GM21723 (cell line): ENCODE data around the gene DCTPP1.
"Not testable (repeated sequence)": the region's sequence is repeated elsewhere in the genome, so short reads cannot be mapped to it uniquely, and the experiment has no call there.

Experiments
- ATAC-seq: cut with Tn5 transposase; IDR thresholded peaks from one replicate; pipeline ENCODE4 v1.9.1; 2021; ENCODE audit warnings: mild to moderate bottlenecking, moderate library complexity; ENCODE audit not compliant: unreplicated experiment

DCTPP1 gene

DNA sequence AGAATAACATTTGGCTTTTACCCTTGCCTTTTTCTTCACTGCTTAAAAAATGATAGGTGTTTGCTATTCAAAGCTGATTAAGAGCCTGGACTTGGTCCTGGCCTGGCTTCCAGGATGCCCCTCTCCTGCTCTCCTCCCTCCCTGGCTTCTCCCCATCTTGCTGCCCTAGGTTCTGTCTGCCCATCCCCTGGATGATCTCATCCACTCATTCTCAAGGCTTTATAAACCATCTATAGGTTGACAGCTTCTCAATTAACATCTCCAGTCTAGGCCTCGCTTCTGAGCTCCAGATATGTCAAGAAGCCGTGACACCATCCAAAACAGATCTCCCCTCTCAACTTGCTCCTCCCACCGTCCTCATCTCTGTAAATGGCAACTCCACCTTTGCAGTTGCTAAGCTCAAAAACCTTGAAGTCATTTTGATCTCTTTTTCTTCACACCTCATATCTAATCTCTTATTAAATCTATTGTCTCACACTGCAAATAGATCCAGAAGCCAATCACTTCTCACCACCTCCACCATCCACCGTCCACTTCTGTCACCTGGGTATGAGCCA lies 13.7 kb downstream of the DCTPP1 start:
- ATAC-seq: no peak

DNA sequence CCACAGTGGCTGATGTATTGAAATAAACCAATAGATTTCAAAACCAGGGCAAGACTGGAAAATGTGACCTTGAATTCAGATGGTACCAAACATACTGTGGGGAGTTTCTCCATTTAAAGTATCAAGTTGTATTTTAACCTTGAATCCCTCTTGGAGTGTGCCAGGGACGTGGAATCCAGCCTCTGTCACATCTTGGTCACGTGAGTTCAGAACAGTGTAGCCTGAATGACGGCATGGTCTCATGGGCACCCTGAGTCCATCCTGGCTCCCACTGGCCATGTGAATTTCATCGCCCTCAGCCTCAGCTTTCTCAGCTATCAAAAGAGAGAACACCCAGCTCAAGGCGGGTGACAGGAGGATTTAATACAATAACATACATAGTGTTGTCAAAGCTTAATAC lies 15.7 kb downstream of the DCTPP1 start:
- ATAC-seq: no peak

DNA sequence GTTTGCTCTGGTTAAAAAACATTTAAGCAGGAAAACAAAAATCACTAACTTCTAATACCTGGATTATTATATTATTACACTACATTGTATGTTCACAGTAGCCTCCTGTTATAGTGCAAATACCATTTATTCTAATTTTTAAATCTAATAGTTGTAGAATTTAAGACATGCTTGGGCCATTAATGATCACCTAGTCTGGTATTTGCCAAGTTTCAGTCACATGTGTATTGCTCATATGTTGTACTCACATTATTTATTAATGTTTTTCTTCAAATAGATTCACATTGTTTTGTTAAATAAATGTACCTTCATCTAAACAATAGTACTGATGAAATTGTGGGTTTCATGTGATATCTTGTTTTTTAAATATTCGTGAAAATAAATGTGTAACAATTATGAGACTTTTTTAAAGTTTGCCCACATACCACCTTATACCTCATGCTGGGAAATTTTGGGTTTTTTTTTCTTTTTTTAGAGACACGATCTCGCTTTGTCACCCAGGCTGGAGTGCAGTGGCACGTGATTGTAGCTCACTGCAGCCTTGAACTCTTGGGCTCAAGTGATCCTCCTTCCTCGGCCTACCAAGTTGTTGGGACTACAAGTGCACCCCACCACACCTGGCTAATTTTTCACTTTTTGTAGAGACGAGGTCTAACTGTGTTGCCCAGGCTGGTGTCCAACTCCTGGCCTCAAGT lies 16.6 kb downstream of the DCTPP1 start:
- no peak for ATAC-seq

DNA sequence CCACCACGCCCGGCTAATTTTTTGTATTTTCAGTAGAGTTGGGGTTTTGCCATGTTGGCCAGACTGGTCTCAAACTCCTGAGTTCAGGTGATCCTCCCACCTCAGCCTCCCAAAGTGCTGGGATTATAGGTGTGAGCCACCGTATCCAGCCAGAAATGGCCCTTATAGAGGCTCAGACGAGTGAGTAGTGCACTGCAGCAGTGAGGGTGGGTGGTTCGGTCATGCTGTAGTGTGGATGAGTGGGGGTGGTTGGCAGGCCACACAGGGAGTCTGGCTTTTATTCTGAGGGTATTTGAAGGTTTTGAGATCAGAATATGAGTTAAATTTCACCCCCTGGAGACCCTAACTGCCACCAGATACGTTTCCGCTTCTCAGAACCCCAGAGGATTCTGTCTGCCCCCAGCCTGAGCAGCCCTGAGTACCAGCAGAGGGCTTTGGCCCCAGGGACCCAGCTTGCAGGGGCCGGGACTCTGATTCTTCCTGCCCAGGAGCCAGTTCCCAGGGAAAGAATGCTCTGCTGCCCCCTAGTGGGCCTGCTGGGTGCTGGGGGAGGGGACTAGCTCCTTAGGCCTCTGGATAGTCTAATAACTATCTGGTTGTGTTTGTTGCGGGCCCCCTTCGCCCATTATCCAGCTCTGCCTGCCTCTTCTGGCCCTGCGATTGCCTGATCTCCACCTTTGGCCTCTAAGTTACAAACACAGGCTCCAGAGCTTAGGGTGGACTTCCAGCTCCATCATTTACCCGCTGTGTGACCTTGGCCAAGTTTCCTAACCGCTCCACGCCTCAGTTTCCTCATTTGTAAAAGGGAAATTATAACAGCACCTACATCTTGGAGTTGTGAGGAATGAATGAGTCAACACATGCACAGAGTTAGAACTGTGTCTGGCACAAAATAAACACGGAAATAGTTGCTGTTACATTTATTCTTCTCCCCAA lies 20.4 kb downstream of the DCTPP1 start:
- no peak for ATAC-seq

DNA sequence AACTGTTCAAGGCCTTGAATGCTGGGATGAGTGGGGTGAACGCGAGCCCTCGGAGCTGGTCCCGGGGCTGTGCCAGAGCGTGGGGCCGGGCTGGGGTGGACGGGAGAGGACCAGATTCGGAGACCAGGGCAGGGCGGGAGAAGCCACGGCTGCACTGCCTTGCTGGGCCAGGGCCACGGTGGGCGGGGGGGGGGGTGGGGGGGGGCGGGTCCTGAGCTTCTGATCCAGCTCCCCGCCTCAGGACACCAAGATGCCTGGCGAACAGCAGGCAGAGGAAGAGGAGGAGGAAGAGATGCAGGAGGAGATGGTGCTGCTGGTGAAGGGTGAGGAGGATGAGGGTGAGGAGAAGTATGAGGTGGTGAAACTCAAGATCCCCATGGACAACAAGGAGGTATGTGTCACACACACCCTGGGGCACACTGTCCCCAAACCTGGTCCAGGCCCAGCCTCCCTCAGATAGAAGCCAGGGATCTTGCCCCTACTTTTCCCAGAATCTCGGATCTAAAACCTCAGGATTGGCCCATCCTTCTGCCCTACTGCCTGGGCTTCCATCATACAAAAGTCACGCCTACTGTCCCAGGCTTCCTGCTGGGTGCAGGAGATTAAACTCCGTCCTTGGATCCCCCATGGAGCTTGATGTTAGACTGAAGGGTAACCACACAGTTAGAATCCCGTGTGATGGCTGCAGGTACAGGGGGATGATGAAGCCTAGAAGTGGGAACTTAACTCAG lies 21.9 kb downstream of the DCTPP1 start:
- no peak for ATAC-seq

DNA sequence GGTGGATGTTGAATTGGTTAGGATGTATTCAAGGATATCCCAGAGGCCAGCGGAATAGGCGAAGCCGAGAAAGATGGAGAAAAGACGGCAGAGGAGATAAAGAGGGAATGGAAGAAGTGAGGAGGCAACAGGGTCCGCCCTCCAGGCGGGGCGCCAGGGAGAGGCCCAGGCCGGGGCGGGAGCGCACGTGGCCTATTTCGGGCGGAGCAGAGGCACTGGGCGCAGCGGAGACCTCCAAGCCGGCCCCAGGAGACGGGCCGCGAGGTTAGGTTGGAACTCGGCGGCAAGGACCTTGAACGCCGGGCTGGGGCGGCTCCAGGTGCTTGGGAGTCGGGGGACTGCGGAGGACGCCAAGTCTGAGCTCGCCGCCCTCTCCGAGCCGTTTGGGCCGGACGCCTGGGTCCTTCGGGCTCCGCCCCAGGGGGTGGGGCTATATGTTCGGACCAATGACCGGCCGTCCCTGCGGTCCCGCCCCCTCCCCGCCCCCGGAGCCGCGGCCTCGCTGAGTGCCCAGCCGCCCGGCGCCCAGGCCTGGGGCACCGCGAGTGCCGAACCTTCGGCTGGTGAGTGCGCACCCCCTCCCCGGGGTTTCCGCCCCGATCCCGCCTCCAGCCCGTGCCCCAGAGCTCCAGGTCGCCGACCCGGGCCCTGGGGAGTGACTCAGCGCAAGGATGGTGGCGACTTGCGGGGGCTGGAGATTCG lies 22.6 kb downstream of the DCTPP1 start, which contains the start of gene ZNF771:
Gene ZNF771 (plus strand): TSS at position 505 of the 702 bp plus-strand sequence. CDS start 448 bp downstream, outside the sequence.
- peak; percentile 82 for ATAC-seq

DNA sequence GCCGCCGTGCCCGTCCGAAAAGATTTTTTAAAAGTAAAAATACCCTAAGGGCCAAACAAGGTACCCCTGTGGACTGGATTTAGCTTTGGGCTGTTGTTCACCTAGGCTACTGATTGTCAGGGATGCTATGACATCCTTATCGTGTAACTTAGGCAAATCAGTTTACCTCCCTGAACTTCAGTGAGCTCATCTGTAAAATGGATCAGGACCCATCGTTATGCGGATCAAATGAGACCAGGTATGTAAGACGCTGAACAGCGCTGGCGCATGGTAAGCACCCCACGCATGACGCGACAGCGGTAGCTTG lies 23.1 kb downstream of the DCTPP1 start:
- peak; percentile 15 for ATAC-seq

DNA sequence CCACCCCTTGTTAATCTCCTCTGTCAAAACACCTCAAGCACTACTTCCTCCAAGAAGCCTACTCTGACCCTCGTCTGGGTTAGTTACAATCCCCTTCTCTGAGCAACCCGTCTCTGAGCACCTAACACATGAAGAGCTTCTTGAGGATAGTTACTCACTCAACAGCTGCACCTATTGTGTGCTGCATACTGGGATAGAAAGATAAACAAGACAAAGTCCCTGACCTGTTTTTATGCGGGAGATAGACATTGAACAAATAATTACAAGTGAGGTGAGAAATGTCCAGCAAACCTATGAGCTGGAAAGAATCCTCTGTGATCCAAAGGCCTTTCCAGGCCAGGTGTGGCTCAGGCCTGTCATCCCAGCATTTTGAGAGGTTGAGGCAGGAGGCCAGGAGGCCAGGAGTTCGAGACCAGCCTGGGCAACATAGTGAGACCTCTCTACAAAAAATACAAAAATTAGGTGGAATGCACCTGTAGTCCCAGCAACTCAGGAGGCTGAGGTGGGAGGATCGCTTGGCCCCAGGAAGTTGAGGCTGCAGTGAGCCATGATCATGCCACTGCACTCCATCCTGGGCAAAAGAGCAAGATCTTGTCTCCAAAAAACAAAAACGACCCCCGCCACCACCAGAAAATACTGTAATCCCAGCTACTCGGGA lies 27.9 kb downstream of the DCTPP1 start:
- no peak for ATAC-seq

DNA sequence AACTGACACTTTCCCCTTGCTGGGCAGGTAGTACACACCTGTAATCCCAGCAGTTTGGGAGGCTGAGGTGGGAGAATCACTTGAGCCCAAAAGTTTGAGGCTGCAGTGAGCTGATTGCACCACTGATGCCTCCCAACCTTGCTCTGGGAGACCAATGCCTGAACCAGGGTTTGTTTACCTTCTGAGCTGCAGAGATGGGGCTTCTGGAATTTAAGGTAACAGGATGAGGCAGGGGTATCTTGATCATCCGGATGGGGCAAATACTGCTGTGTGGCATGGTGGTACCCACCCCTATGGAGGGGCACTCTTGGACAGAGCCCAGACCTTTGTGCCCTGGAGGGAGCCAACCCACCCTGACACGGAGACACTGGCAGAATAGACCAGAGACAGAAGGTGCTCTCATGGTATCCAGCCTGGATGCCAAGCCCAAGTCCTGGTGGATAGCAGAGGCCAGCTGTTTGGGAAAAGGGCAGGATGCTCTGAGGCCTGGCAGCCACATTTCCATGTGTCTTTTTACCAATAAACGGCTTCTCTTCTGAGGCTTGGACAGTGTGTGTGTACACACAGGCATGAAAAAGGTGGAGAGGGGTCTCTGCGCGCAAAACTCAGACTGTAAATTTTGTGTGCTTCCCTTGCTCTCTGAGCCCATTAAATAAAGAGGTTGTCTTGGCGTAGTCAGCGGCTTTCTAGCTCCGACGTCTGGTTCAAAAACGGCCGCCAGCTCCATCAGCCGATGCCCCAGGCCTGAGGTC lies 30.2 kb downstream of the DCTPP1 start:
- ATAC-seq: no peak

DNA sequence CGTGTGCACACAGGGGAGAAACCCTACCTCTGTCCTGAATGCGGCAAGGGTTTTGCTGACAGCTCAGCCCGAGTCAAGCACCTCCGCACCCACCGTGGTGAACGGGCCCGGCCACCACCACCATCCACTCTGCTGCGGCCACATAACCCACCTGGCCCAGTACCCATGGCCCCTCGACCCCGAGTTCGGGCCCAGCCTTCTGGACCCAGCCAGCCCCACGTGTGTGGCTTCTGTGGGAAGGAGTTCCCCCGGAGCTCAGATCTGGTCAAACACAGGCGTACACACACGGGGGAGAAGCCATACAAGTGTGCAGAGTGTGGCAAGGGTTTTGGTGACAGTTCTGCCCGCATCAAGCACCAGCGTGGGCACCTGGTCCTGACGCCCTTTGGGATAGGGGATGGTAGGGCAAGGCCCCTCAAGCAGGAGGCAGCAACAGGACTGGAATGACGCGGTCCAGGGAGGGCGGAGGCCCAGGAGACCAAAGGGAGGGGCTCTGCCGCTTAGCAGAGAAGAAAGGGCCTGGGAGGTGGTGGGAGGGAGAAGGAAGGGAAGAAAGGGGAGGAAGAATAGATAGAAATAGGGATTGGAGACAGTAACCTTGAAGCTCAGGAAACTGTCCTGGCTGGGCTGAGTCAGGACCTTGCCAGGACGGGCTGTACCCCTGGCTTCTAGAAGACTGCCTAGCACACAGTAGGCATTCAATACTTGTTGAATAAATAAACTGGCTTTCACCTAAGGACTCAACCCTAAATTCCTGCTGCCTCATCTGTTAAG lies 31.0 kb downstream of the DCTPP1 start:
- ATAC-seq: no peak

DNA sequence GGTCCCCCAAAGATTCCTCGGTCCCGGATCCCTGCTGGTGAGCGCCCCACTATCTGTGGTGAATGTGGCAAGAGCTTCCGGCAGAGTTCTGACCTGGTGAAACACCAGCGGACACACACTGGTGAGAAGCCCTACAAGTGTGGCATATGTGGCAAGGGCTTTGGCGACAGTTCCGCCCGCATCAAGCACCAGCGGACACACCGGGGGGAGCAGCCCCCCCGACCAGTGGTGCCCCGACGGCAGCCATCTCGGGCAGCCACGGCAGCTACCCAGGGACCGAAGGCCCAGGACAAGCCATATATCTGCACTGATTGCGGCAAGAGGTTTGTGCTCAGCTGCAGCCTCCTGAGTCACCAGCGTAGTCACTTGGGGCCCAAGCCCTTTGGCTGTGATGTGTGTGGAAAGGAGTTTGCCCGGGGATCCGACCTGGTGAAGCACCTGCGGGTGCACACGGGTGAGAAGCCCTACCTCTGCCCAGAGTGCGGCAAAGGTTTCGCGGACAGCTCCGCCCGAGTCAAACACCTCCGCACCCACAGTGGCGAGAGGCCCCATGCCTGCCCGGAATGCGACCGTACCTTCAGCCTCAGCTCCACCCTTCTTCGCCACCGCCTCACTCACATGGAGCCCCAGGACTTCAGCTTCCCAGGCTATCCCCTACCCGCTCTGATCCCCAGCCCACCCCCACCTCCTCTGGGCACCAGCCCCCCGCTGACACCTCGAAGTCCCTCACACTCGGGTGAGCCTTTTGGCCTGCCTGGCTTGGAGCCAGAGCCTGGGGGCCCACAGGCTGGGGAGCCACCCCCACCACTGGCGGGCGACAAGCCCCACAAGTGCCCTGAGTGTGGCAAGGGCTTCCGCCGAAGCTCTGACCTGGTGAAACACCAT lies 31.8 kb downstream of the DCTPP1 start:
- ATAC-seq: no peak

DNA sequence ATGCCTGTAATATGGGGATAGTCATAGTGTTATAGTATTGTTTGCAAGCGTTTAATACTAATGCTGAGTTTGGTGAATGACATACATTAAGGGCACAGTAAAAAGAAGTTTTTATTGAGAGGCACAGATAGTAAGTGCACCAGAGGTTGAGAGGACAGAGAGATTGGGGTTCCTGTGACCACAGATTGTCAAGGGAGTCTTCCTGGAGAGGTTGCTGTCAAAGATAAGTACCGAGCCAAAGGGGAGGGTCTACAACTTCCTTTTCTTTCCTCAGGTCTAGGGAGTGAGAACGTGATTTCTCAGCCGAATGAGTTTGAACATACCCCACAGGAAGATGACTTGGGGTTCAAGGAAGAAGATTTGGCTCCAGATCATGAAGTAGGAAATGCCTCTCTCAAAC lies 32.8 kb downstream of the DCTPP1 start:
- ATAC-seq: no peak

DNA sequence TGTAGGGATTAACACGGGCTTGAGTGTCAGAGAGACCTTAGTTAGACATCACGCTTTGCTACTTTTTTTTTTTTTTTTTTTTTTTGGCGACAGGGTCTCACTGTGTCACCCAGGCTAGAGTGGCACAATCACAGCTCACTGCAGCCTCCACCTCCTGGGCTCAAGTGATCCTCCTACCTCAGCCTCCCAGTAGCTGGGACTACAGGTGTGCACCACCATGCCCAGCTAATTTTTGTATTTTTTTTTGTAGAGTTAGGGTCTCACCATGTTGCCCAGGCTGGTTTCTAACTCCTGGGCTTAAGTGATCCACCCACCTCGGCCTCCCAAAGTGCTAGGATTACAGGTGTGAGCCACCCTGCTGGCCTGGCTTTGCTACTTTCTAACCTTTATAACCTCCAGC lies 33.2 kb downstream of the DCTPP1 start:
- not testable (repeated sequence) for ATAC-seq

DNA sequence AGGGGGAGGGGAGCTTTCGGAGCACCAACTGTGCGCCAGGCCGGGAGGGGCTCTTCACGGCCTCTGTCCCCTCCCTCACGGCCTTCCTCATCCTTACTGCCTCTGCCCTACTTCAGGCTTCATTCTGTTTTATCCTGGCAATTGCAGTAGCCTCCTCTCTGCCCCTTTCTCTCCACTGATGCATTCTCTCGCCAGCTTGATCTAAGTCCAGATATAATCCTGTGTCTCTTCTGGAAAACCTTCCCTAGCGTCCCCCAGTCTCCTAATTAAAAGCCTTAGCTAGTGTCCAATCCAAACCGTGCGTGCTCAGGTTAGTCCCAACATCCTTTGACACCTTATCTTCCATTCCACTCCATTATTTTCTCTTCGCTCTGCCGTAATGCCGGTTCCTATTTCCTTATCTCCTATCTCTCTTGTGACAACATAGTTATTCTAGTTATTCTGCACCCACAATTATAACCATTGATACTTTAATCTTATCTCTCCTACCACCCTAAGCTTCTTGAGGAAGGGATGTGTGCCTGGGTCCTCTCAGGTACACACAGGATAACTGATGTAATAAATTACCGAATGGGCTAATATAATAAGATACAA lies 33.7 kb downstream of the DCTPP1 start:
- no peak for ATAC-seq

DNA sequence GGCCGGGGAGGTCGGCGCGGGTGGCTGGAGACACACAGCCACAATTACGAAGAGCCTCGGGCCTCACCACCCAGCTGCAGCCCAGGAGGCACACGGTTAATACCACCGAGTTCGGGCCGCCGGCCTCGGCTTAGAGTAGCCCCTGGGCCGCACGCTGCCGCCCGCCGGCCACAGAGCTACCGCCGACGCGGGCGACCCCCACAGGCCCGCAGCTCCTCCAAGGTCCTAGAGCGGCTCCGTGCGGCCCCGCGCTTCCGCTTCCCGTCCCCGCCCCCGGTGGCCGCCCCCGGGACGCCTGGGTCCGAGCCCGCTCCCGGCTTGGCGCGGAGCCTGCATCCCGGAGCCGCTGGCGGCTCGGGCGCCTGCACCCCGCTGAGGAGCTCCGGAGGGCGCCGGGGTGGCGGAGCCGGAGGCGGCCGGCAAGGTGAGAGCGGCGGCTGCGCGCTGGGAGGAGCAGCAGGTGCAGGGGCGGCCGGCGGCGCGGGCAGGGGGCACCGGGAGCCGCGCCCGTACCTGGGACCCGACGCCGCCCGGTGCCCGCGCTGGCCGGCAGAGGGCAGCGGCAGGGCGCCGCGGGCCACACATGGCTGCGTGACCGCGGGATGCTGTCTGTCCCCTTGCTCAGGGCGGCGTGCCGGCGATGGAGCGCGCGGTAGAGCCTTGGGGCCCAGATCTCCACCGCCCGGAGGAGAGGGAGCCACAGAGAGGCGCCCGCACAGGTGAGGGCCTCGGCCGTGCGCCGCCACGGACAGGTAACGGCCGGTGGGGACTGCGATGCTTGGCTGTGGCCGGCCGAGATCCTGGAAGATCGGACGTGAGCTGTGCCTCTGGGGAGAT lies 34.5 kb downstream of the DCTPP1 start, which contains the start of gene ZNF48:
Gene ZNF48 (plus strand): TSS at position 266 of the 837 bp plus-strand sequence. CDS start 375 bp downstream, at position 641.
- ATAC-seq: peak; percentile 68

DNA sequence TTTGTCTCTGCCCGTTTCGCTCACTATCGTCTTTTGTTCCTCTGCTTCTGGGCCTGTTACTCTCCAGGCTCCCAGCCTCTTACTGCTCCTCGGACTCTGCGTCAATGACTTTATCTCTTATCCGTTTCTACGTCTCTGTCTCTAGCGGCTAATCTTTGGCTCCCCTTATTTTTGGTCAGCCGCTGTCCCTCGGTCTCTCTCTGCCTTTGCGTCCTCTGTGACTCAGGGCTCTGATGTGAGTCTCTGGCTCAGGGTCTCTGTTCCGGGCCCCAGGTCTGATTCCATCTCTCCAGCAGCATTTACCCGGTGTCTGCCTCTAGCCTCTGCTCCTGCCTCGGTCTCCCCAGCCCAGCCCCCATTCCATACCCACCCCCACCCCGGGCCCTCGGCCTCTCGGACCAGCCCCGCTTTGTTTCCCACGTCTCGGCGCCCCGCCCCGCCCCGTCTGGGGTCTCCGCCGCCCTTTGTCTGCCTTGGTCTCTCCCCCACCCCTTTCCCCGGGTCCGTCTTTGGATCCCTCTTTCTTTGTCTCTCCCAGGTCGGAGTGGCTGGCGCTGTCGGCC lies 35.2 kb downstream of the DCTPP1 start:
- no peak for ATAC-seq
